ENCODE data around the gene LRRC4C. TPM values are rescaled to one million over a fixed set of nuclear protein-coding genes. Genes with fewer than 3 reads are reported as not detected.

The LRRC4C gene
- polyA plus RNA-seq, 1 experiment: 0.02 TPM

DNA sequence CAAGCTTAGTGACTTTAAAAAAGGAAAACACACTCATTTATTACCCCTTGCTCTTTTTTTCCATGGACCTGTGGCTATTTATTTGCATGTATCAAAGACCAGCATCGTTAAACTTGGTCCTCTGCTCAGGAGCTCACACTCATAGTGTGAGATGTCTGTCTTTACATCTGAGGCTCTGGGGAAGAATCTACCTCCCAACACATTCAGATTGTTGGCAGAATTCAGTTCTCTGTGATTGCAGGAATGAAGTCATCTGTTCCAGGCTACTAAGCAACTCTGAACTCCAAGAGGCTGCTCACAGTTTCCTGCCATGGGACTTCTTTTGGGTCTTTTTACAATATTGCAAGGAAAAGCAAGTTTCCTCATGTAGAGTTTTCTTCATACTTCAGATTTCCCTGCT, 138.8 kb downstream of the LRRC4C start:
- no peak for DNase-seq (ENCODE audit: low read depth, low spot score)
- no peak overlapping the region for H3K4me3 ChIP-seq (ENCODE audit: low read depth, low read length)
- peaks cover 6% of the 10 kb centered on the region; the same call in 1 of the 2 replicates for H3K9me3 ChIP-seq (ENCODE audit: control insufficient read depth, insufficient read depth, low read length)
- H3K27me3 ChIP-seq (ENCODE audit: control insufficient read depth, insufficient read depth, low read length): no peaks in the 10 kb centered on the region
- POLR2A ChIA-PET: no interaction called here
- CTCF ChIA-PET: no interaction called here
- H3K27ac ChIP-seq (ENCODE audit: low read depth, low read length): no peak overlapping the region
- TF ChIP-seq, protein P1, sequence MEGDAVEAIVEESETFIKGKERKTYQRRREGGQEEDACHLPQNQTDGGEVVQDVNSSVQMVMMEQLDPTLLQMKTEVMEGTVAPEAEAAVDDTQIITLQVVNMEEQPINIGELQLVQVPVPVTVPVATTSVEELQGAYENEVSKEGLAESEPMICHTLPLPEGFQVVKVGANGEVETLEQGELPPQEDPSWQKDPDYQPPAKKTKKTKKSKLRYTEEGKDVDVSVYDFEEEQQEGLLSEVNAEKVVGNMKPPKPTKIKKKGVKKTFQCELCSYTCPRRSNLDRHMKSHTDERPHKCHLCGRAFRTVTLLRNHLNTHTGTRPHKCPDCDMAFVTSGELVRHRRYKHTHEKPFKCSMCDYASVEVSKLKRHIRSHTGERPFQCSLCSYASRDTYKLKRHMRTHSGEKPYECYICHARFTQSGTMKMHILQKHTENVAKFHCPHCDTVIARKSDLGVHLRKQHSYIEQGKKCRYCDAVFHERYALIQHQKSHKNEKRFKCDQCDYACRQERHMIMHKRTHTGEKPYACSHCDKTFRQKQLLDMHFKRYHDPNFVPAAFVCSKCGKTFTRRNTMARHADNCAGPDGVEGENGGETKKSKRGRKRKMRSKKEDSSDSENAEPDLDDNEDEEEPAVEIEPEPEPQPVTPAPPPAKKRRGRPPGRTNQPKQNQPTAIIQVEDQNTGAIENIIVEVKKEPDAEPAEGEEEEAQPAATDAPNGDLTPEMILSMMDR (IDR thresholded peaks at IDR 0.05; ENCODE audit: low read depth, low read length): no peak

DNA sequence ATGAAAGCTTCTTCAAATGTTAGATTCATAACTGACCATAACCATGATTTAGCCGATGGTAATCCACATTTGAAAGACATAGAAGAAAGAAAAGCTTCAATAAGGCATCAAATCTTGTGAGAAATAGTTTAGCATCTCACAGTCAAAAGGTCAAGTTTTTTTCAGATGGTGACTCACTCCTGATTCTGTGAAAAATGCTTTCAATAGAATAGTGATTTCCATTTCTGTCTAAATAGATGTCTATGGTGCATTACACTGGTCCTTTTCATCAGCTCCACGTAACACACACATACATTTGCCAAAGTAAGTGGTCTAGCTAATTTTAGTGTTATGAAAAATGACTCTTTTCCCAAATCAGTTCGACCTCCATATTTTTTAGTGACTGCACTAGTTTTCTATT, 139.2 kb downstream of the LRRC4C start:
- Histone ChIP-seq H3K9me3 (ENCODE audit: control insufficient read depth, insufficient read depth, low read length) (peaks cover 6% of the 10 kb centered on the region; the same call in 1 of the 2 replicates), H3K4me3 (ENCODE audit: low read depth, low read length) (no peak overlapping the region), H3K27me3 (ENCODE audit: control insufficient read depth, insufficient read depth, low read length) (no peaks in the 10 kb centered on the region), H3K27ac (ENCODE audit: low read depth, low read length) (no peak overlapping the region)
- TF ChIP-seq, protein P1 (IDR thresholded peaks at IDR 0.05; ENCODE audit: low read depth, low read length): no peak
- POLR2A ChIA-PET: no interaction called here
- CTCF ChIA-PET: no interaction called here
- no peak for DNase-seq (ENCODE audit: low read depth, low spot score)

DNA sequence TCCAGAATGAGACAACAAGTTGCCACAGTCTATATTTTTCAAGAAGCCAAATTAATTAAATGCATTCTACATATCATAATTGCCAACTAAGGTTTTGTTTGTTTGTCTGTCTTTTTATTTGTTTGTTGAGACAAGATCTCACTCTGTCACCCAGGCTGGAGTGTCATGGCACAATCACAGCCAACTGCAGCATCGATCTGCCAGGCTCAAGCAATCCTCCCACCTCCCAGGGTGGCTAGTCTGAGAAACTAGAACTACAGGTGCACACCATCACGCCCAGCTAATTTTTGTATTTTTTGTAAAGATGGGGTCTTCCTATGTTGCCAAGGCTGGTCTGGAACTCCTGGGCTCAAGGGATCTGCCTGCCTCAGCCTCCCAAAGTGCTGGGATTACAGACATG, 140.0 kb downstream of the LRRC4C start:
- POLR2A ChIA-PET: no interaction called here
- no peak for DNase-seq (ENCODE audit: low read depth, low spot score)
- Histone ChIP-seq H3K4me3 (ENCODE audit: low read depth, low read length) (no peak overlapping the region), H3K9me3 (ENCODE audit: control insufficient read depth, insufficient read depth, low read length) (peaks cover 6% of the 10 kb centered on the region; the same call in 1 of the 2 replicates), H3K27ac (ENCODE audit: low read depth, low read length) (no peak overlapping the region), H3K27me3 (ENCODE audit: control insufficient read depth, insufficient read depth, low read length) (no peaks in the 10 kb centered on the region)
- CTCF ChIA-PET: no interaction called here
- TF ChIP-seq, protein P1 (IDR thresholded peaks at IDR 0.05; ENCODE audit: low read depth, low read length): no peak

DNA sequence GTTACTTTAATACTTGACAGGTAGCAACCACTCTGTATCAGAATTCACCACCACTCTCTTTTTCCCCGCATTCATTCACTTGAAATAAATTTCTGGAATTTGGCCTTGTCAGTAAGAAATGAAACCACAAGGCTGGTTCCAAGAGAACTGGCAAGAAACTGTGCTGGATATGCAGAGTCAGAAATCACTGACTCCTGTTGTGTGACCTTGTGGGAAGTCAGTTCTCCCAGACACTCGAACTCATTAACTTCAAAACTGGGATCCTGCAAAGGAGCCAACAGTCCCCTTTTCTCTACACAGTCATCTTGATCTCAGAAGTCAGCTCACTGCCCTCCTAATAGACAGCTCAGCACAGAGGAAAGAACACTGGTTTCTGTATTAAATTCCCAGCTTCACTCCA, 142.7 kb downstream of the LRRC4C start:
- H3K27ac ChIP-seq (ENCODE audit: low read depth, low read length): no peak overlapping the region
- CTCF ChIA-PET: no interaction called here
- no peak for DNase-seq (ENCODE audit: low read depth, low spot score)
- no peak overlapping the region for H3K4me3 ChIP-seq (ENCODE audit: low read depth, low read length)
- TF ChIP-seq, protein P1 (IDR thresholded peaks at IDR 0.05; ENCODE audit: low read depth, low read length): no peak
- no peaks in the 10 kb centered on the region for H3K27me3 ChIP-seq (ENCODE audit: control insufficient read depth, insufficient read depth, low read length)
- H3K9me3 ChIP-seq (ENCODE audit: control insufficient read depth, insufficient read depth, low read length): peaks cover 3% of the 10 kb centered on the region; the same call in 1 of the 2 replicates
- POLR2A ChIA-PET: no interaction called here

DNA sequence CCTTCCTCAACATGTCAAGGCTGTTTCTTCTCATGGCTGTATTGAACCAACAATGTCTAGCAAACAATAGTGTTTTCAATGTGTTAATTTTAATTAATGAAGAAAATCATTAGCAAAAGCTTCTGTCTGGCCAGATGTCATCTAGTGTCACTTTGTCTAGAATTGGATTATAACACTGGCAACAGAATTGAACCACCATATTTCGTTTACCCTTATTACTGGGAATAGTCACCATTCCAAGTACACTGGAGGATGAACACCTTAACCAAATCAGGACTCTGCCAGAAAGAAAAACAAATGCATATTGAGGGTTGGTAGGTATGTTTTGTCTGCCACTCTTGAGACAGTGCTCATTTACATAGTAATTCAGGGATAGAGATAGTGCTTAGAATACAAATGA, 146.2 kb downstream of the LRRC4C start:
- H3K27me3 ChIP-seq (ENCODE audit: control insufficient read depth, insufficient read depth, low read length): no peaks in the 10 kb centered on the region
- H3K4me3 ChIP-seq (ENCODE audit: low read depth, low read length): no peak overlapping the region
- CTCF ChIA-PET: no interaction called here
- POLR2A ChIA-PET: no interaction called here
- no peak for DNase-seq (ENCODE audit: low read depth, low spot score)
- no peak overlapping the region for H3K27ac ChIP-seq (ENCODE audit: low read depth, low read length)
- H3K9me3 ChIP-seq (ENCODE audit: control insufficient read depth, insufficient read depth, low read length): peaks cover 6% of the 10 kb centered on the region
- TF ChIP-seq, protein P1 (IDR thresholded peaks at IDR 0.05; ENCODE audit: low read depth, low read length): no peak

All from AG04450 (cell line).